Skeletal muscle satellite cell (primary cell): ENCODE data around the gene DNAJB7.

Experiments used
- small RNA-seq: library from RNA; depleted of rRNA; stranded (forward); fragments of <200 nt; gene quantifications from one replicate; pipeline ENCODE3, GENCODE V24; 2012

Gene DNAJB7

Small RNA genes within 50 kb of the gene (small RNA-seq; reads per million reads assigned to genes)
- 0.21 reads per million for gene MIR4766
